Umbilical cord (tissue), 2 donors: ENCODE data around the gene CPNE1. TPM values are rescaled to one million over a fixed set of nuclear protein-coding genes. Genes with fewer than 3 reads are reported as not detected.

Experiments
- DNase-seq: peaks from one replicate; pipeline ENCODE4 v3.0.0-alpha.2; 2015; ENCODE audit warnings: low spot score
- total RNA-seq: library from RNA; depleted of rRNA; stranded (reverse); fragments of >200 nt; gene quantifications from one replicate; pipeline ENCODE4 v1.2.3, GENCODE V29; 2014; ENCODE audit warnings: low replicate concordance; ENCODE audit not compliant: insufficient read depth

The CPNE1 gene
- total RNA-seq, 1 donor from 2014 or later = 128 TPM

GRCh38 chr20:35653893-35654292 is 10.8 kb downstream of the CPNE1 start:
- DNase-seq = no peak

DNA sequence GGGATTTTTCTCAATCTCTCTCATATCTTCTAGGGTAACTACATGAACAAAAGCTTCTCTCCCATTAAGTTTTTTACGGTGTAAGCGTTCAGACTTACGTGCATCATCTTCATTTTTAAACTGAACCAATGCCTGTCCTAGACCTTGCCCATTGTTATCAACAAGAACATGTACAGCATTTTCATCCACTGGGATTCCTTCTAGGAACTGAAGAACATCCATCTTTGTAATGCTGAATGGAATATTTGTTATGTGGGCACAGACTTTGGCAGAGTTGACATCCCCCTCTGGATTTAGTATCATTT is 11.3 kb downstream of the CPNE1 start:
- no peak for DNase-seq

GRCh38 chr20:35652641-35653429 is 11.9 kb downstream of the CPNE1 start:
- DNase-seq = no peak

- DNase-seq = no peak
Measured at GRCh38 chr20:35651958-35652357, 12.7 kb downstream of the CPNE1 start.

DNA sequence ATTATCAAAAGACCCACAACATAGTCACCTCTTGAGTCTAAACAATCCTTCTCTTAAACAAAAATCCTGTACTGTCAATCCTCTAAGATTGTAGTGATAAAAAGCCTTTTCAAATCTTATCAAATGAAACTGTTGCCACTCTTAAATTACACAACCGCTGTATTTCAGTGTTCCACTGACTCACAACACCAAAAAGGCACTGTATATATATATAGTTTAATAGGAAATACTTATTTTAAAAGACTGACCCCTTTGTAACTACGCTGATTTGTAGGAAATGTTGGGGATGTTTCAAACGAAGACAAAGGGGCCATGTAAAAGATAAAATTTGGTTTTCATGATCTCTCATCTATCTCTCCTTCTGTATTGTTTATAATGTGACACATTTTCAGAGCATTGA is 14.1 kb downstream of the CPNE1 start:
- DNase-seq = no peak

DNA sequence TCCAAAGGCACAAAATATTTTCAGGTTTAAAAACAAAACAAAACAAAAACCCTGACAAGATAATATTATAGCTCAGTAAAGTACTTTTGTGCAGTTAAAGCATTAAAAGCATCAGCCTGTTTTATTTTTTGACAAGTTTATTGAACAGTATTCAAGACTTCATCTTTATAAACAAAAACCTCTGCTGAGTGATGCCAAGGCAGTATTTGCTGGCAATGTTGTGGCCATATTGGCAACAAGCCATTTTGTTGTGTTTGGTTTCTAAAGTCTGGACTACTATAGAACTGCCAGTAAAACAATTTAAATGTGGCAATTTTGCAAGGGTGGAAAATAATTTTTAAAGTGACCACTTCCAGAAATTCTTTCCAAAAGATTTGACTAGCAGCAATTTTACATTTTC is 15.9 kb downstream of the CPNE1 start:
- no peak for DNase-seq

GRCh38 chr20:35644806-35645205 is 19.9 kb downstream of the CPNE1 start:
- no peak for DNase-seq

DNA sequence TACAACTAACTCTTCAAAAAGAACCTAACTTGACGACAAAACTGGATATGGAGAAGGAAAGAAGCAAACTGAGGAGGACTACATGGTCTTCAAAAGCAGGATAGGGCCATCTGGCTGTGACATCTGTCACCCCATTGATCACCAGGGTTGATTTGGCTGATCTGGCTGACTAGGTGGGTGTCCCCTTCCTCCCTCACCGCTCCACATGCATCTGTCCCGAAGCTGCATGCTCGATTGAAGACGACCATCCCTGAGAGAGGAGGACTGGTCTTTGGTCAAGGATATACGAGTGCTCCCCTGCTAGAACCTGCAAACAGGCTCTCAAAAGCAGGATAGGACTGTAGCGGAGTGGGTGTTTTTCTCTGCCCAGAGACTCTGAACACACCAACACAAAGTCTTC is 21.7 kb downstream of the CPNE1 start:
- no peak for DNase-seq

GRCh38 chr20:35641743-35642142 is 23.0 kb downstream of the CPNE1 start:
- DNase-seq = no peak

DNA sequence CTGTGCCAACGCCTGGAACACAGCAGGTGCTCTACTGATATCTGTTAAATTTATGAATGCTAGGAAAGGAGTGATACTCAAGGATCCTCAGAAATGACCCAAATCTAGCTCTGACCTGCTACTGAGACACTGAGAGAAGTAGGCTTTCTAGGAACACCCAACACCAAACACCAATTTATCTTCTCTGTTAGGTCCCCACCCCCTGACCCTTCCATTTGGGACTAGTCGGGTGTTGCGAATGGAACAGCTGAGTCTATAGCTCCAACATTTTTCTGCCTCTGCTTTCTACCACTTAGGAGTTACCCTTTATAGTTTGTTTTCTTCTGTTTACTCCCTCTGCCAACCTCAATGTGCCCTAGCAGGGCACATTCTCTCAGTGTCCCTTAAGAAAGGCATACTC is 24.0 kb downstream of the CPNE1 start:
- DNase-seq = no peak

DNA sequence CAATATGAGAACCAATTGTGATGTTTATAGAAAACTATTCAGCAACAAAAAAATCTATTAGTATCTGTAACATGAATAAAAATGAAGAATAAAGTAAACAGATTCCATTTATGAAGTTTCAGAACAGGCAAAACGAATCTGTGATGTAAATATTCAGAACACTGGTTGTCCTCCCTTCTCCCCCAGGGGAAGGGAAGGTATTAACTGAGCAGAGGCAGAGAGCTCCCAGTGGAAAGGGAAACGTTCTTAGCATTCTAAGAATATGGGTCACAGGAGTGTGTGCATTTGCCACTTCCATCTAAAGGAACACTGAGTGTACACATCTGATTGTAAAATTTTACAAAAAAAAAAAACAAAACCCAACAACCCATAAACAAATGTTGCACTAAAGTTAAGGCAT is 25.9 kb downstream of the CPNE1 start:
- DNase-seq = no peak

- DNase-seq = no peak
Measured at GRCh38 chr20:35637276-35637675, 27.4 kb downstream of the CPNE1 start.

- DNase-seq = no peak
Measured at GRCh38 chr20:35636095-35636494, 28.6 kb downstream of the CPNE1 start.

DNA sequence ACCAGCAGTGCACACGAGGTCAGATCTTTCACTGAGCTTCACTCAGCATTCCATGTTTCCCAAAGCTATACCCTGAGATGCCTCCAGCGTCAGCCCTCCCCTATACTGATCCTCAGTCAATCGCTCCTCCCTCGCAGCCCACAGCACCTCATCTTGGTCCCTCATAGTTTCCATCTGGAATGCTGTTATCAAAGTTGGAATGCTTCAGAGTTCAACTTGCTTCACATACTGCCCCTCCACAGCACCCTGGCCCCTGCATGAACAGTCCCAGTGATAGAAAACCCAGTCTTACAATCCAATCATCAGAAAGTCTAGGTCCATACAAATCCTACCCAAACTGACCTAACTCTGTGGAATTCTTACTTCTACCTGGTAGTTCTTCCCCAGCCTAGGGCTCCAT is 29.0 kb downstream of the CPNE1 start:
- peak; percentile 16 for DNase-seq

DNA sequence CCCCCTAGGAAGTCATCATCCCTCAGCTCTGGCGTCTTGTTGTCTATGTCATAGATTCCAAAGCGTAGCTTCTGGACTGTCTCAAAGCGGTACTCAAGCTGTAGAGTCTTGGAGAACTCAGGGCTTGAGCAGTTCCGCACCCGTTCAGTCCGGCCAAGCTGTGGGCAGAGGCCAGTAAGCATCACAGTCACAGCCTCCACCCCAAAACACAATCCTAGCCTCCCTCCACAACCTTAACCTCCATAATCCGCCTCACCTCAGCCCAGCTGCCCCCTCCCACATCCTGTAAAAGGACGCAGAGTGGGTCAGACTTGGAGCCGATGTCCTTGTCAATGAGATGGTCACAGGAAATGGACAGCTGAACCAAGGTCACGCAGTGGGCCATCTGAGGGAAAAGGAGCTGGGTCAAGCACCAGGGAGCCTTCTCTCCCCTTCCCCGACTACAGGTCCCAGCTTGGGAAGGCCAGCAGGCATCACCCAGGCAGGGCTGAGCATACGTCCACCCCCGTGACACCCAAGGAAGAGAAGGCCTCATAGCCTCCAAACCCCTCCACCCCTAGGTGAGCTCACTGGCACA is 32.1 kb downstream of the CPNE1 start:
- no peak for DNase-seq

DNA sequence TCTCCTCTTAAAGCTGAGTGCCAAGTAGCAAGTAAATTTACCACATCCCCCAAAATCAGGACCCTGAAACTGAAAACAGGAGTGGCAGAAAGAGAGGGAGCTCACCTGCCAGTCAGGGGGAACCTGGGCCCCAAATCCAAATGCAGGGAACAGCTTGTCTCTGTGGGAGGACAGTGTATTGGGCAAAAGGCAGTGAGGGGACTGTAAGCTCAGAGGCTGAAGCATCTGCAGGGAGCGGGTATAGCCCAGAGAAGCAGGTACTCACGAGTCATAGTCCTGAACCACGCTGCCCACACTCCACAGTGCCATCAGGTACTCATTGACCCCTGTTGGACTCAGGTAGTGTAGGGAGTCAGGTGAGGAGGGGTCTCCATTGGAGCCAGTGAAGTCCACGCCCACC is 34.1 kb downstream of the CPNE1 start:
- DNase-seq = no peak

DNA sequence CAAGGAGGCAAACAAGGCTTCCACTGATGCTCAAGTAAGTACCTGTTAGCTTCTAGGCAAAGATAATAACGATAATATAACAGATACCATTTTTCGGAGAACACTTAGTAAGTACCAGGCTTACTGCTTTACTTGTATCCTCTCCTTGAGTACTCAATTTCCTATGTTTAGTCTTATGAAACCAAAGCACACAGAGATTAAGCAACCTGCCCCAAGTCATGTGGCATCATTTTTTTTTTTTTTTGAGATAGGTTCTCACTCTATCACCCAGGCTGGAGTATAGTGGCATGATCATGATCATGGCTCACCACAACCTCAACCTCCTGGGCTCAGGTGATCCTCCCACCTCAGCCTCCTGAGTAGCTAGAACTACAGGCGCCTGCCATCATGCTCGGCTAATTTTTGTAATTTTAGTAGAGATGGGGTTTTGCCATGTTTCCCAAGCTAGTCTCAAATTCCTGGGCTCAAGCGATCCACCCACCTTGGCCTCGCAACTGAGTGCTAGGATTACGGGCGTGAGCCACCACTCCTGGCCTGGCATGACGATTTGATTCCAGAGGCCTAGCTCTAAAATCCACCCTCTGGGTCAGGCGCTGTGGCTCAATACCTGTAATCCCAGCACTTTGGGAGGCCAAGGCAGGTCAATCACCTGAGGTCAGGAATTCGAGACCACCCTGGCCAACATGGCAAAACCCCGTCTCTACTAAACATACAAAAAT is 35.1 kb downstream of the CPNE1 start:
- no peak for DNase-seq

- no peak for DNase-seq
Measured at GRCh38 chr20:35627121-35627520, 37.6 kb downstream of the CPNE1 start.

GRCh38 chr20:35626386-35627001 is 38.2 kb downstream of the CPNE1 start:
- no peak for DNase-seq

- DNase-seq = no peak
Measured at GRCh38 chr20:35625584-35626385, 38.9 kb downstream of the CPNE1 start.

DNA sequence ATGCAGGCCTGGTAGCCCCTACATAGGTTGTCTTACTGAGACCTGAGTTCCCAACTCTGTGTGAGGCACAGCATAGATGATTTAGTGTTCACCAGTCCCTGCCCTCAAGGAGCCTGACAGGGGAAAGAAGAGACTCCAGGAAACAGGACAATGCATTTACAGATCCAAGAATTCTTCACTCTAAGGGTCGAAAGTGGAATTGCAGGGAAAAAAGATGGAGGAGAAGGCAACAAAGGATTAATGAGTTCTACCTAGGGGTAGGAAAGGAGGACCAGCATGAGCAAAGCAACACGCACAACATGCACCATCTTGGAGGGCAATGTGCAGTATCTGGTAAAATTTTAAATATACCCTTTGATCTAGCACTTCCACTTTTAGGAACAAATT is 43.1 kb downstream of the CPNE1 start:
- no peak for DNase-seq
